ENCODE measurements around the gene ATAD3B.
"Not testable (repeated sequence)": the region's sequence is repeated elsewhere in the genome, so short reads cannot be mapped to it uniquely, and the experiment has no call there.

ATAD3B gene

GRCh38 chr1:1479547-1480487 is 8.3 kb downstream of the ATAD3B start:
- DNase-seq (ENCODE audit: low read depth): no peak

- DNase-seq (ENCODE audit: low read depth): not testable (repeated sequence)
Measured at GRCh38 chr1:1480488-1480867, 8.9 kb downstream of the ATAD3B start.

- DNase-seq (ENCODE audit: low read depth): not testable (repeated sequence)
Measured at GRCh38 chr1:1481811-1482210, 10.2 kb downstream of the ATAD3B start.

- DNase-seq (ENCODE audit: low read depth): no peak
Measured at GRCh38 chr1:1482856-1483255, 11.3 kb downstream of the ATAD3B start.

- DNase-seq (ENCODE audit: low read depth): no peak
Measured at GRCh38 chr1:1483714-1484113, 12.1 kb downstream of the ATAD3B start.

- DNase-seq (ENCODE audit: low read depth): not testable (repeated sequence)
Measured at GRCh38 chr1:1484976-1485750, 13.6 kb downstream of the ATAD3B start.

GRCh38 chr1:1485755-1486317 is 14.3 kb downstream of the ATAD3B start:
- DNase-seq (ENCODE audit: low read depth): not testable (repeated sequence)

- no peak for DNase-seq (ENCODE audit: low read depth)
Measured at GRCh38 chr1:1487701-1488100, 16.1 kb downstream of the ATAD3B start.

- DNase-seq (ENCODE audit: low read depth): no peak
Measured at GRCh38 chr1:1489231-1489630, 17.7 kb downstream of the ATAD3B start.

GRCh38 chr1:1489861-1490260 is 18.3 kb downstream of the ATAD3B start:
- DNase-seq (ENCODE audit: low read depth): no peak

GRCh38 chr1:1490633-1491230 is 19.2 kb downstream of the ATAD3B start:
- no peak for DNase-seq (ENCODE audit: low read depth)

- DNase-seq (ENCODE audit: low read depth): no peak
Measured at GRCh38 chr1:1491601-1492000, 20.0 kb downstream of the ATAD3B start.

- DNase-seq (ENCODE audit: low read depth): not testable (repeated sequence)
Measured at GRCh38 chr1:1494311-1494710, 22.7 kb downstream of the ATAD3B start.

- not testable (repeated sequence) for DNase-seq (ENCODE audit: low read depth)
Measured at GRCh38 chr1:1495461-1495975, 24.0 kb downstream of the ATAD3B start.

- DNase-seq (ENCODE audit: low read depth): peak; percentile 46
Measured at GRCh38 chr1:1504777-1505365, 33.3 kb downstream of the ATAD3B start.

- DNase-seq (ENCODE audit: low read depth): not testable (repeated sequence)
Measured at GRCh38 chr1:1505366-1505798, 33.8 kb downstream of the ATAD3B start.

GRCh38 chr1:1505801-1506200 is 34.2 kb downstream of the ATAD3B start:
- DNase-seq (ENCODE audit: low read depth): not testable (repeated sequence)

- no peak for DNase-seq (ENCODE audit: low read depth)
Measured at GRCh38 chr1:1507305-1507704, 35.7 kb downstream of the ATAD3B start.

GRCh38 chr1:1508775-1509464 is 37.4 kb downstream of the ATAD3B start:
- DNase-seq (ENCODE audit: low read depth): not testable (repeated sequence)

GRCh38 chr1:1509465-1509850 is 37.9 kb downstream of the ATAD3B start:
- not testable (repeated sequence) for DNase-seq (ENCODE audit: low read depth)
